ENCODE data around the gene AFF4. TPM values are rescaled to one million over a fixed set of nuclear protein-coding genes. Genes with fewer than 3 reads are reported as not detected.

The AFF4 gene
- polyA plus RNA-seq, 1 of the 3 experiments (the other 2 are of a cell fraction) = 8.1 TPM

- no peak overlapping the region for H2AFZ ChIP-seq (ENCODE audit: low read depth)
- no peak overlapping the region for H3K9ac ChIP-seq
- 0 out of 2 replicates have a peak, but pooled peaks cover 2% of the 10 kb centered on the region for H4K20me1 ChIP-seq (ENCODE audit: insufficient read depth)
- H3K4me2 ChIP-seq = no peak overlapping the region
- WGBS (ENCODE audit: low lambda C conversion rate) = 98% methylated on average over 4 of the region's 5 CpGs
- H3K79me2 ChIP-seq (ENCODE audit: insufficient read depth) = peaks cover 17% of the 10 kb centered on the region
- H3K36me3 ChIP-seq (replicated peaks in 1 of 2; ENCODE audit: control insufficient read depth in 1 of 2, insufficient read depth in 2 of 2, low read length in 1 of 2) = peaks cover 45 to 73% of the 10 kb centered on the region in 2 experiments
- no peak for TF ChIP-seq EZH2phosphoT487 (IDR thresholded peaks at IDR 0.05; ENCODE audit: borderline replicate concordance, low read depth)
- no peak for TF ChIP-seq TEAD4 (IDR thresholded peaks at IDR 0.05; ENCODE audit: borderline replicate concordance, insufficient read depth)
- TF ChIP-seq, protein P1, sequence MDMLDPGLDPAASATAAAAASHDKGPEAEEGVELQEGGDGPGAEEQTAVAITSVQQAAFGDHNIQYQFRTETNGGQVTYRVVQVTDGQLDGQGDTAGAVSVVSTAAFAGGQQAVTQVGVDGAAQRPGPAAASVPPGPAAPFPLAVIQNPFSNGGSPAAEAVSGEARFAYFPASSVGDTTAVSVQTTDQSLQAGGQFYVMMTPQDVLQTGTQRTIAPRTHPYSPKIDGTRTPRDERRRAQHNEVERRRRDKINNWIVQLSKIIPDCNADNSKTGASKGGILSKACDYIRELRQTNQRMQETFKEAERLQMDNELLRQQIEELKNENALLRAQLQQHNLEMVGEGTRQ (IDR thresholded peaks at IDR 0.05; ENCODE audit: borderline replicate concordance, low read depth, low read length) = no peak
- no peak for TF ChIP-seq RXRA (IDR thresholded peaks at IDR 0.05; ENCODE audit: borderline replicate concordance, low read depth)
- TF ChIP-seq SIN3A (IDR thresholded peaks at IDR 0.05; ENCODE audit: borderline replicate concordance, low read depth, low read length) = no peak
- no peak for TF ChIP-seq MAX (IDR thresholded peaks at IDR 0.05; ENCODE audit: low read depth)
- TF ChIP-seq, protein P2, sequence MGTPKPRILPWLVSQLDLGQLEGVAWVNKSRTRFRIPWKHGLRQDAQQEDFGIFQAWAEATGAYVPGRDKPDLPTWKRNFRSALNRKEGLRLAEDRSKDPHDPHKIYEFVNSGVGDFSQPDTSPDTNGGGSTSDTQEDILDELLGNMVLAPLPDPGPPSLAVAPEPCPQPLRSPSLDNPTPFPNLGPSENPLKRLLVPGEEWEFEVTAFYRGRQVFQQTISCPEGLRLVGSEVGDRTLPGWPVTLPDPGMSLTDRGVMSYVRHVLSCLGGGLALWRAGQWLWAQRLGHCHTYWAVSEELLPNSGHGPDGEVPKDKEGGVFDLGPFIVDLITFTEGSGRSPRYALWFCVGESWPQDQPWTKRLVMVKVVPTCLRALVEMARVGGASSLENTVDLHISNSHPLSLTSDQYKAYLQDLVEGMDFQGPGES (IDR thresholded peaks at IDR 0.05; ENCODE audit: low read depth, low read length) = no peak
- TF ChIP-seq MEF2A (IDR thresholded peaks at IDR 0.05; ENCODE audit: borderline replicate concordance, low read depth) = no peak
- no peak for TF ChIP-seq USF1 (IDR thresholded peaks at IDR 0.05; ENCODE audit: borderline replicate concordance, low read depth)
- TF ChIP-seq FOSL2 (IDR thresholded peaks at IDR 0.05; ENCODE audit: borderline replicate concordance, low read depth) = no peak
- no peak for TF ChIP-seq CTCF (IDR thresholded peaks at IDR 0.05)
- TF ChIP-seq SMC3 (IDR thresholded peaks at IDR 0.05; ENCODE audit: low read depth, low read length) = no peak
- no peak for TF ChIP-seq NFIC (IDR thresholded peaks at IDR 0.05; ENCODE audit: borderline replicate concordance)
- TF ChIP-seq, protein P3, sequence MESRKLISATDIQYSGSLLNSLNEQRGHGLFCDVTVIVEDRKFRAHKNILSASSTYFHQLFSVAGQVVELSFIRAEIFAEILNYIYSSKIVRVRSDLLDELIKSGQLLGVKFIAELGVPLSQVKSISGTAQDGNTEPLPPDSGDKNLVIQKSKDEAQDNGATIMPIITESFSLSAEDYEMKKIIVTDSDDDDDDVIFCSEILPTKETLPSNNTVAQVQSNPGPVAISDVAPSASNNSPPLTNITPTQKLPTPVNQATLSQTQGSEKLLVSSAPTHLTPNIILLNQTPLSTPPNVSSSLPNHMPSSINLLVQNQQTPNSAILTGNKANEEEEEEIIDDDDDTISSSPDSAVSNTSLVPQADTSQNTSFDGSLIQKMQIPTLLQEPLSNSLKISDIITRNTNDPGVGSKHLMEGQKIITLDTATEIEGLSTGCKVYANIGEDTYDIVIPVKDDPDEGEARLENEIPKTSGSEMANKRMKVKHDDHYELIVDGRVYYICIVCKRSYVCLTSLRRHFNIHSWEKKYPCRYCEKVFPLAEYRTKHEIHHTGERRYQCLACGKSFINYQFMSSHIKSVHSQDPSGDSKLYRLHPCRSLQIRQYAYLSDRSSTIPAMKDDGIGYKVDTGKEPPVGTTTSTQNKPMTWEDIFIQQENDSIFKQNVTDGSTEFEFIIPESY (IDR thresholded peaks at IDR 0.05; ENCODE audit: borderline replicate concordance, low read depth) = no peak
- no peak; the same call in 1 of the 2 replicates for TF ChIP-seq POLR2AphosphoS5 (IDR thresholded peaks at IDR 0.05; ENCODE audit: low read depth, low read length)
- H3K27ac ChIP-seq (ENCODE audit: low read depth in 2 of 2, low read length in 1 of 2) = no peak overlapping the region; a peak in 1 of 4 replicates
- POLR2A ChIA-PET = no interaction called here
- no peaks in the 10 kb centered on the region for H3K9me3 ChIP-seq
- DNase-seq = no peak
- no peak overlapping the region for H3K4me3 ChIP-seq (ENCODE audit: low read depth in 2 of 2, low read length in 1 of 2)
- no peaks in the 10 kb centered on the region for H3K9me2 ChIP-seq
- CTCF ChIA-PET = interaction anchor here (0.6 to 11.1 kb wide), 3 partner anchors 11 to 41 kb away, joined by 3 to 75 read pairs (median 7); partner anchors contain the start of gene SHROOM1
- H3K4me1 ChIP-seq (ENCODE audit: control insufficient read depth in 1 of 2, insufficient read depth in 2 of 2, low read depth in 1 of 2, low read length in 1 of 2) = peaks cover 7% of the 10 kb centered on the region in 2 experiments; a peak in 3 of 4 replicates
- peaks cover 11% of the 10 kb centered on the region for H3F3A ChIP-seq (replicated peaks; ENCODE audit: insufficient read depth)
- H3K27me3 ChIP-seq (ENCODE audit: insufficient read depth) = no peaks in the 10 kb centered on the region
Measured at GRCh38 chr5:132871459-132872284, 91.8 kb downstream of the AFF4 start.
